Measurements from ENCODE around the gene KASH5. TPM values are rescaled to one million over a fixed set of nuclear protein-coding genes. Genes with fewer than 3 reads are reported as not detected.
"Not testable (repeated sequence)": the region's sequence is repeated elsewhere in the genome, so short reads cannot be mapped to it uniquely, and the experiment has no call there.

Gene KASH5
- total RNA-seq, 1 experiment from 2014 or later = not detected

DNA sequence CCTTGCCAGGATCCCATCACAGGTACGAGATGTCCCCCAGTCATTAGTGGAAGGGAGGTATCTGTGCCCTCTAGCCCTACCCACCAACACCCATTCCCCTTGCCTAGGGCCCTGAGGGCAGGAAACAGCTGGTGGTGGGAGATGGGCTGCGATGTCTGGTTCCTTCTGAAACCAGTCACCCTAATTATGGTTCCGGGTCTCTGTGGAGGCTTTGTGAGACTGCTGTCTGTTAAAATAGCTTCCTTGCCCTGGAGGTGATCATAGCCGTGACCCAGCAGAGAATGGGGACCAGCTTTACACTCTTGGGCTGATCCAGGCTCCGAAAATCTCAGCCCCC lies 70.5 kb downstream of the KASH5 start:
- Mint-ChIP-seq H3K27ac (ENCODE audit: unreplicated experiment) (no peak overlapping the region), H3K4me3 (ENCODE audit: low read depth, unreplicated experiment) (no peak overlapping the region), H3K9me3 (ENCODE audit: low read depth, unreplicated experiment) (no peaks in the 10 kb centered on the region), H3K27me3 (ENCODE audit: unreplicated experiment) (no peaks in the 10 kb centered on the region), H3K4me1 (ENCODE audit: low read depth, unreplicated experiment) (no peaks in the 10 kb centered on the region), H3K36me3 (ENCODE audit: insufficient read depth, unreplicated experiment) (peaks cover 8% of the 10 kb centered on the region)
- intact Hi-C loops (cut with micrococcal nuclease; ENCODE audit: unreplicated experiment) = no loop called here
- no peak for DNase-seq
- TF ChIP-seq, protein P1, sequence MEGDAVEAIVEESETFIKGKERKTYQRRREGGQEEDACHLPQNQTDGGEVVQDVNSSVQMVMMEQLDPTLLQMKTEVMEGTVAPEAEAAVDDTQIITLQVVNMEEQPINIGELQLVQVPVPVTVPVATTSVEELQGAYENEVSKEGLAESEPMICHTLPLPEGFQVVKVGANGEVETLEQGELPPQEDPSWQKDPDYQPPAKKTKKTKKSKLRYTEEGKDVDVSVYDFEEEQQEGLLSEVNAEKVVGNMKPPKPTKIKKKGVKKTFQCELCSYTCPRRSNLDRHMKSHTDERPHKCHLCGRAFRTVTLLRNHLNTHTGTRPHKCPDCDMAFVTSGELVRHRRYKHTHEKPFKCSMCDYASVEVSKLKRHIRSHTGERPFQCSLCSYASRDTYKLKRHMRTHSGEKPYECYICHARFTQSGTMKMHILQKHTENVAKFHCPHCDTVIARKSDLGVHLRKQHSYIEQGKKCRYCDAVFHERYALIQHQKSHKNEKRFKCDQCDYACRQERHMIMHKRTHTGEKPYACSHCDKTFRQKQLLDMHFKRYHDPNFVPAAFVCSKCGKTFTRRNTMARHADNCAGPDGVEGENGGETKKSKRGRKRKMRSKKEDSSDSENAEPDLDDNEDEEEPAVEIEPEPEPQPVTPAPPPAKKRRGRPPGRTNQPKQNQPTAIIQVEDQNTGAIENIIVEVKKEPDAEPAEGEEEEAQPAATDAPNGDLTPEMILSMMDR (IDR thresholded peaks at IDR 0.05; ENCODE audit: unreplicated experiment) = no peak
- CTCF ChIA-PET = no interaction called here
- BruUV-seq (replicated peaks) = no TSS peak

DNA sequence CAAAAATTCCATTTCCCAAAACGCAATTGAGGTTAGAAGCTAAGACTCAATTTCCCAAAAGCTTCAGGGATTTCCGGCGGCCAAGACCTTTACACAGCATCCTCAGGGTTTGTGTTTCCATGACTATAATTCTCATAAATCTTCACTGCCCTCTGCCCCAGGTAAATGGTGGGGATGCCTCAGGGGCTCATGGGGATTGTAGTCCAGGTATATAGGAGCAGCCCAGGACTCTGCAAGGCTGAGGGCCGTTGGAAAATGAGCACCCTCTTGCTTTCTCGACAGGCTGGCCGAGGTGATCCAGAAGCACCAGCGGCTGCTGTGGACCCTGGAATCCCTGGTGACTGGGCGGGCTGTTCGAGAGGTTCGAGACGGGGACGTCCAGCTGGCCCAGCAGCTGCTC lies 71.3 kb downstream of the KASH5 start:
- Mint-ChIP-seq H3K4me3 (ENCODE audit: low read depth, unreplicated experiment) (no peak overlapping the region), H3K36me3 (ENCODE audit: insufficient read depth, unreplicated experiment) (no peaks in the 10 kb centered on the region), H3K27me3 (ENCODE audit: unreplicated experiment) (no peaks in the 10 kb centered on the region), H3K4me1 (ENCODE audit: low read depth, unreplicated experiment) (no peaks in the 10 kb centered on the region), H3K9me3 (ENCODE audit: low read depth, unreplicated experiment) (no peaks in the 10 kb centered on the region), H3K27ac (ENCODE audit: unreplicated experiment) (no peak overlapping the region)
- TF ChIP-seq, protein P1 (IDR thresholded peaks at IDR 0.05; ENCODE audit: unreplicated experiment) = no peak
- intact Hi-C loops (cut with micrococcal nuclease; ENCODE audit: unreplicated experiment) = no loop called here
- no peak for DNase-seq
- CTCF ChIA-PET = no interaction called here
- BruUV-seq (replicated peaks) = no TSS peak

DNA sequence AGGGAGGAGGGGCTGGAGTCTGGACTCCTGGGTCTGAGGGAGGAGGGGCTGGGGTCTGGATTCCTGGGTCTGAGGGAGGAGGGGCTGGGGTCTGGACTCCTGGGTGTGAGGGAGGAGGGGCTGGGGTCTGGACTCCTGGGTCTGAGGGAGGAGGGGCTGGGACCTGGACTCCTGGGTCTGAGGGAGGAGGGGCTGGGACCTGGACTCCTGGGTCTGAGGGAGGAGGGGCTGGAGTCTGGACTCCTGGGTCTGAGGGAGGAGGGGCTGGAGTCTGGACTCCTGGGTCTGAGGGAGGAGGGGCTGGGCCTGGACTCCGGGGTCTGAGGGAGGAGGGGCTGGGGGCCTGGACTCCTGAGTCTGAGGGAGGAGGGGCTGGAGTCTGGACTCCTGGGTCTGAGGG lies 73.1 kb downstream of the KASH5 start:
- H3K4me3 Mint-ChIP-seq (ENCODE audit: low read depth, unreplicated experiment); H3K9me3 Mint-ChIP-seq (ENCODE audit: low read depth, unreplicated experiment); H3K36me3 Mint-ChIP-seq (ENCODE audit: insufficient read depth, unreplicated experiment); H3K27me3 Mint-ChIP-seq (ENCODE audit: unreplicated experiment); H3K27ac Mint-ChIP-seq (ENCODE audit: unreplicated experiment); DNase-seq; H3K4me1 Mint-ChIP-seq (ENCODE audit: low read depth, unreplicated experiment); CTCF ChIA-PET; BruUV-seq (replicated peaks); intact Hi-C loops (cut with micrococcal nuclease; ENCODE audit: unreplicated experiment): not testable (repeated sequence)

DNA sequence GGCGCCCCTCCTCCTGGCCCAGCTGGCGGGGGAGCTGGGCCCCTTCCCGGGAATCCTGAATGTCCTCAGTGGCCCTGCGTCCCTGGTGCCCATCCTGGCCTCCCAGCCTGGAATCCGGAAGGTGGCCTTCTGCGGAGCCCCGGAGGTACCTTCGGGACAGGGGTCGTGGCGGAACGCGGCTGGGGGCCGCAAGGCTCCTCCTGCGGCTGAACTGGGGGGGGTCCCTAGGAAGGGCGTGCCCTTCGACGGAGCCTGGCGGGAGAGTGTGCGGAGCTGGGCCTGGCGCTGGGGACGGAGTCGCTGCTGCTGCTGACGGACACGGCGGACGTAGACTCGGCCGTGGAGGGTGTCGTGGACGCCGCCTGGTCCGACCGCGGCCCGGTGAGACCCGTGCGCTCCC lies 73.6 kb downstream of the KASH5 start:
- DNase-seq = no peak
- H3K4me1 Mint-ChIP-seq (ENCODE audit: low read depth, unreplicated experiment) = no peaks in the 10 kb centered on the region
- no peaks in the 10 kb centered on the region for H3K27me3 Mint-ChIP-seq (ENCODE audit: unreplicated experiment)
- no peak overlapping the region for H3K4me3 Mint-ChIP-seq (ENCODE audit: low read depth, unreplicated experiment)
- TF ChIP-seq, protein P1 (IDR thresholded peaks at IDR 0.05; ENCODE audit: unreplicated experiment) = no peak
- no TSS peak for BruUV-seq (replicated peaks)
- CTCF ChIA-PET = no interaction called here
- intact Hi-C loops (cut with micrococcal nuclease; ENCODE audit: unreplicated experiment) = no loop called here
- no peak overlapping the region for H3K27ac Mint-ChIP-seq (ENCODE audit: unreplicated experiment)
- peaks cover 5% of the 10 kb centered on the region for H3K36me3 Mint-ChIP-seq (ENCODE audit: insufficient read depth, unreplicated experiment)
- H3K9me3 Mint-ChIP-seq (ENCODE audit: low read depth, unreplicated experiment) = no peaks in the 10 kb centered on the region

DNA sequence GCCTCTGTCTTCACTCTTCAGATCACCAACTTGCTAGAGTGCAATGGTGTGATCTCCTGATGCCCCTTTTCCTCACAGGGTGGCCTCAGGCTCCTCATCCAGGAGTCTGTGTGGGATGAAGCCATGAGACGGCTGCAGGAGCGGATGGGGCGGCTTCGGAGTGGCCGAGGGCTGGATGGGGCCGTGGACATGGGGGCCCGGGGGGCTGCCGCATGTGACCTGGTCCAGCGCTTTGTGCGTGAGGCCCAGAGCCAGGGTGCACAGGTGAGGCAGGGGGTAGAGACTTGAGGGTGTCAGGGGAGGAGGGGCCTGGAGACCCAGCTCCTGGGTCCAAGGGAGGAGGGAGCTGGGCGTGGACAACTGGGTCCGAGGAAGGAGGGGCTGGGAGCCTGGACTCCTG lies 74.4 kb downstream of the KASH5 start:
- intact Hi-C loops (cut with micrococcal nuclease; ENCODE audit: unreplicated experiment) = no loop called here
- CTCF ChIA-PET = no interaction called here
- BruUV-seq (replicated peaks) = no TSS peak
- no peak for DNase-seq
- TF ChIP-seq, protein P1 (IDR thresholded peaks at IDR 0.05; ENCODE audit: unreplicated experiment) = no peak
- Mint-ChIP-seq H3K4me1 (ENCODE audit: low read depth, unreplicated experiment) (no peaks in the 10 kb centered on the region), H3K4me3 (ENCODE audit: low read depth, unreplicated experiment) (no peak overlapping the region), H3K27me3 (ENCODE audit: unreplicated experiment) (no peaks in the 10 kb centered on the region), H3K27ac (ENCODE audit: unreplicated experiment) (no peak overlapping the region), H3K9me3 (ENCODE audit: low read depth, unreplicated experiment) (no peaks in the 10 kb centered on the region), H3K36me3 (ENCODE audit: insufficient read depth, unreplicated experiment) (peaks cover 5% of the 10 kb centered on the region)
